Karpas-422 (cell line): ENCODE measurements around the gene FAAP100. TPM values are rescaled to one million over a fixed set of nuclear protein-coding genes. Genes with fewer than 3 reads are reported as not detected.

Experiments
- DNase-seq: peaks from one replicate; pipeline ENCODE4 v3.0.0-alpha.2; 2015
- H2AFZ ChIP-seq: fragments of 200-600 bp; sonication (generic); 2 replicates; pipeline ENCODE4 v1.6.1; 2014; ENCODE audit warnings: antibody characterized with exemption, low read length, mixed read lengths
- H3K27ac ChIP-seq: fragments of 200-600 bp; sonication (generic); 2 replicates; pipeline ENCODE4 v1.5.1; 2014; ENCODE audit warnings: mild to moderate bottlenecking, low read length, moderate library complexity
- H3K27me3 ChIP-seq: fragments of 200-600 bp; sonication (generic); 2 replicates; pipeline ENCODE4 v1.6.1; 2014; ENCODE audit warnings: low read length, mixed read lengths
- H3K36me3 ChIP-seq: fragments of 200-600 bp; sonication (generic); 2 replicates; pipeline ENCODE4 v1.6.1; 2014; ENCODE audit warnings: low read length, mixed read lengths; ENCODE audit not compliant: insufficient read depth
- H3K4me1 ChIP-seq: fragments of 200-600 bp; sonication (generic); 2 replicates; pipeline ENCODE4 v1.6.1; 2014; ENCODE audit warnings: mild to moderate bottlenecking, low read length, mixed read lengths
- H3K4me2 ChIP-seq: fragments of 200-600 bp; sonication (generic); 2 replicates; pipeline ENCODE4 v1.6.1; 2014; ENCODE audit warnings: low read length, low read depth, mild to moderate bottlenecking; ENCODE audit not compliant: poor library complexity, severe bottlenecking
- H3K4me3 ChIP-seq: fragments of 200-600 bp; sonication (generic); 2 replicates; pipeline ENCODE4 v1.5.1; 2014; ENCODE audit warnings: mild to moderate bottlenecking, antibody characterized with exemption, low read length, mixed read lengths
- H3K79me2 ChIP-seq: fragments of 200-600 bp; sonication (generic); 2 replicates; pipeline ENCODE4 v1.6.1; 2014; ENCODE audit warnings: mild to moderate bottlenecking, low read length, mixed read lengths
- H3K9ac ChIP-seq: fragments of 200-600 bp; sonication (generic); 2 replicates; pipeline ENCODE4 v1.6.0; 2014; ENCODE audit warnings: low read length
- H3K9me2 ChIP-seq: fragments of 200-600 bp; sonication (generic), shearing (Covaris generic); replicated peaks from 2 replicates; pipeline ENCODE4 v1.6.0; 2014; ENCODE audit warnings: mild to moderate bottlenecking, low read length, moderate library complexity; ENCODE audit not compliant: insufficient read depth
- H3K9me3 ChIP-seq: fragments of 300-700, 200-600 bp; sonication (generic); 2 replicates; pipeline ENCODE4 v1.6.1; 2014; ENCODE audit warnings: low read length, mixed read lengths
- H4K20me1 ChIP-seq: fragments of 200-600 bp; sonication (generic); 2 replicates; pipeline ENCODE4 v1.6.1; 2014; ENCODE audit warnings: mild to moderate bottlenecking, antibody characterized with exemption, low read length, low read depth; ENCODE audit not compliant: insufficient read depth
- total RNA-seq: library from RNA; depleted of rRNA; stranded (reverse); fragments of >200 nt; shearing (Covaris generic); gene quantifications from 2 replicates; pipeline ENCODE4 v1.2.3, GENCODE V29; 2014; ENCODE audit warnings: low replicate concordance

FAAP100 gene
- total RNA-seq, 1 experiment from 2014 or later, result 14.8 TPM

GRCh38 chr17:81494626-81495377, 57.4 kb downstream of the FAAP100 start:
- Histone ChIP-seq H2AFZ (0 out of 2 replicates have a peak overlapping the region, but pooled peaks have one; percentile 72), H3K36me3 (no peaks in the 10 kb centered on the region), H3K9me2 (no peaks in the 10 kb centered on the region), H3K9me3 (no peaks in the 10 kb centered on the region), H3K4me2 (peak overlapping the region; percentile 43), H3K27ac (no peak overlapping the region), H3K4me3 (peak overlapping the region; percentile 10; the same call in 1 of the 2 replicates), H3K9ac (0 out of 2 replicates have a peak overlapping the region, but pooled peaks have one; percentile 29), H3K79me2 (no peaks in the 10 kb centered on the region), H4K20me1 (no peaks in the 10 kb centered on the region), H3K4me1 (peaks cover 5% of the 10 kb centered on the region), H3K27me3 (no peaks in the 10 kb centered on the region)
- DNase-seq, result peak; percentile 73

DNA sequence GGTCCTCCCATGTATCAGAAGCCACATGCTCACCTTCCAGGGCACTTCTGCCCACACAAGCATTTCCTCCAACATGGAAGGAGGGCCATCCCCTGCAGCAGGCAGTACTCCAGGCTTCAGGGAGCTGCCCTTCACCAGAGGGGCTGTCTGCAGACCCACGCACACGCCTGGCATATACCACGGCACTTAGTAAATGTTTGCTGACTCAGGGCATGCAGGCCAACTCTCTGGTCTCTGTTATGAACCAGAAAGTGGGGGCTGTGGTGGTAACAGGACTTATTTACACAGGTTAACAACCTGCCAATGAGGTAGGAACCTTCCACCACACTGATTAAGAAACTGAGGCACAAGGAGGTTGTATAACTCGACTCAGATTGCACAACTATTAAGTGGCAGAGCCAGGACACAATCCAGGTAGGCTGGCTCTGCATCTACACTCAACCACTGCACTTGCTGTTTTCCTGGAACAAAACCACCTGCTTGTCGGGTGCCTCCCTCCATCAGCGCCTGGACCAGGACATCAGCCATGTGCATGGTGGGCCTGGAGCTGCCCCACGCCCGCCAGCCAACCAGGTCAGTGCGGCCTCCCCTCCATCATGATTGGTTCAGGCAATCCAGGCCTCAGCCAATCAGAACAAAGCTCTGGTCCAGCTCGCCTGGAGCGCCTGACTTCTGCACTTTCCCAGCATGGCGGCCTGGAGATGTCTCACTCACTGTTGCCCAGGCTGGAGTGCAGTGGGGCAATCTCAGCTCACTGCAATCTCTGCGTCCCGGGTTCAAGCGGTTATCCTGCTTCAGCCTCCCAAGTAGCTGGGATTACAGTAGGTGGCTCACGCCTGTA, 58.7 kb downstream of the FAAP100 start:
- Histone ChIP-seq H3K79me2 (no peaks in the 10 kb centered on the region), H3K4me1 (peaks cover 5% of the 10 kb centered on the region), H3K9me2 (no peaks in the 10 kb centered on the region), H3K9ac (no peak overlapping the region), H3K27me3 (no peaks in the 10 kb centered on the region), H3K27ac (no peak overlapping the region), H3K36me3 (no peaks in the 10 kb centered on the region), H3K4me2 (no peak overlapping the region), H3K9me3 (no peaks in the 10 kb centered on the region), H4K20me1 (no peaks in the 10 kb centered on the region), H2AFZ (no peak overlapping the region), H3K4me3 (no peak overlapping the region)
- DNase-seq, result no peak

GRCh38 chr17:81492706-81493105, 59.4 kb downstream of the FAAP100 start:
- no peak overlapping the region for H3K9ac ChIP-seq
- H2AFZ ChIP-seq, result no peak overlapping the region
- H3K9me2 ChIP-seq, result no peaks in the 10 kb centered on the region
- no peak overlapping the region for H3K4me2 ChIP-seq
- H3K4me3 ChIP-seq, result no peak overlapping the region
- no peaks in the 10 kb centered on the region for H3K36me3 ChIP-seq
- H4K20me1 ChIP-seq, result no peaks in the 10 kb centered on the region
- H3K79me2 ChIP-seq, result no peaks in the 10 kb centered on the region
- H3K27me3 ChIP-seq, result no peaks in the 10 kb centered on the region
- no peak overlapping the region for H3K27ac ChIP-seq
- H3K9me3 ChIP-seq, result no peaks in the 10 kb centered on the region
- peaks cover 5% of the 10 kb centered on the region for H3K4me1 ChIP-seq
- DNase-seq, result no peak

DNA sequence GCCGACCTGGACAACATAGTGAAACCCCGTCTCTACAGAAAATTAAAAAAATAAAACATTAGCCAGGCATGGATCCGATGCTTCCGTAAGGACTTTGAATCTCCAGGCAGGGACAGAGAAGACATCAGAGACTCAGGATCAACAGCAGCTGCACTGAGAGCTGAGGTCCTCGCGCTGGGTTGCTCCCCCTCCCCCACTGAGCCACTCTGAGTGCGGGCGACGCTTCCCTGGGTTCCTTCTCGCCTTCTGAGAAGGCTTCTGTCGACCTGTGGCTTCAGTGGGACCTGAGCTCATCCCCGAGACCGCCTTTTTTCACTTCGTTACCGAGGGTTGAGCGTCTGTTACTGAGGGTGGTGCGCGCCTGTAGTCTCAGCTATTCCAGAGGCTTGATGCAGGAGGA, 60.0 kb downstream of the FAAP100 start:
- Histone ChIP-seq H3K27ac (no peak overlapping the region), H3K4me1 (peaks cover 5% of the 10 kb centered on the region), H3K9ac (no peak overlapping the region), H2AFZ (no peak overlapping the region), H3K36me3 (no peaks in the 10 kb centered on the region), H3K4me2 (no peak overlapping the region), H3K9me3 (no peaks in the 10 kb centered on the region), H3K79me2 (no peaks in the 10 kb centered on the region), H3K9me2 (no peaks in the 10 kb centered on the region), H3K4me3 (no peak overlapping the region), H4K20me1 (no peaks in the 10 kb centered on the region), H3K27me3 (no peaks in the 10 kb centered on the region)
- DNase-seq, result no peak

- no peak overlapping the region for H3K9ac ChIP-seq
- no peak overlapping the region for H3K4me3 ChIP-seq
- no peak overlapping the region for H3K4me2 ChIP-seq
- H4K20me1 ChIP-seq, result no peaks in the 10 kb centered on the region
- H3K27ac ChIP-seq, result no peak overlapping the region
- no peaks in the 10 kb centered on the region for H3K79me2 ChIP-seq
- H3K9me2 ChIP-seq, result no peaks in the 10 kb centered on the region
- no peak overlapping the region for H2AFZ ChIP-seq
- no peak for DNase-seq
- H3K36me3 ChIP-seq, result no peaks in the 10 kb centered on the region
- no peaks in the 10 kb centered on the region for H3K27me3 ChIP-seq
- H3K4me1 ChIP-seq, result peaks cover 5% of the 10 kb centered on the region
- H3K9me3 ChIP-seq, result no peaks in the 10 kb centered on the region
Measured at GRCh38 chr17:81491761-81492160, 60.4 kb downstream of the FAAP100 start.

- DNase-seq, result no peak
- H3K4me2 ChIP-seq, result no peak overlapping the region
- no peak overlapping the region for H2AFZ ChIP-seq
Measured at GRCh38 chr17:81491181-81491581, 61.0 kb downstream of the FAAP100 start.

DNA sequence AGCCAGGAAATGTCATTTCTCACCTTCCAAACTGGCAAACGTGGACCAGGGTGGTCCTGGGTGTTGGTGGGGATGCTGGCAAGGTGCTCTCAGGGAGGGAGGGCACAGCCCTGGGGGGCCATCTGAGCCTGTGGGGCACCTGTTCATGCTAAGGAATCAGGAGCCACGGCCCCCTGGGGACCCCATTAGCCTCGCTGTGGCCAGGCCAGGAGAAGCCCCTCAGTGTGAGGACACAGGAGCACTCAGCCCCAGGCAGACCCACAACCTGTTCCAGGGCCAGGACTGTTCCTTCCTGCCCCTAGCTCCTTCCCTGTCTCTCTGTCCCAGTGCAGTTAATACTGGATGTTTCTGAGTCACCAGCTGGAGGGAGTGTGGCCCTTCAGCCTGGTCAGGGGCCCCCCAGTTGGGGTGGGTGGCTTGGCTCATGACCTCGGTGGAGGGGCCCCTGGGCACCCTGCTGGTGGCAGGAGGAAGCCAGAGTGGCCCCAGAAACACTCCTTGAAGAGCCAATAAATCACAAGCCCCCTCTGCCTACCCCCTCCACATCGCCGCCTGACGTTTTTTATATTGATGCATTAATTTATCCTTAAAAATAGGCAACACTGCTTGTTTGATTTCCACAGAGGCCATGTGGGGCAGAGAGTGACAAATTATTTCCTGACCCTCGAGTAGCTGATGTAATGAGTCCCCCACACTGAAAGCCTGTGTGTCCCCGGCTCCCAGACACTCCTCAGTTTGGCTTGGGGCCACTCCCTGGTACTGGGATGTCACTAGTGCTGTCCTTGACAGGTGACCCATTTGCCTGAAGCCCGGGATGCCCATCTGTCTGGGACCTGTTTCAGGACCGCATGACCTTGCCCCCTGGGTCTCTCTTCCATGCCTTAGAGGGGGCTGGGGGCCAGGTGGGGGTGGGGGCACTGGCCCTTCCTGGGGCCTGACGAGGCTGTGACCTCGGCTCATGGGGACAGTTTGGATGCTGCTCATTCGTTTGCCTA, 61.9 kb downstream of the FAAP100 start:
- Histone ChIP-seq H3K9me2 (no peaks in the 10 kb centered on the region), H3K27me3 (no peaks in the 10 kb centered on the region), H3K9ac (no peak overlapping the region), H3K79me2 (no peaks in the 10 kb centered on the region), H2AFZ (no peak overlapping the region), H3K9me3 (no peaks in the 10 kb centered on the region), H3K36me3 (no peaks in the 10 kb centered on the region), H3K4me3 (no peak overlapping the region), H3K4me2 (no peak overlapping the region), H3K4me1 (peaks cover 5% of the 10 kb centered on the region), H4K20me1 (no peaks in the 10 kb centered on the region), H3K27ac (no peak overlapping the region)
- no peak for DNase-seq

More at GRCh38 chr17:81491181-81491581, 61.0 kb downstream of the FAAP100 start:
- no peaks in the 10 kb centered on the region for H4K20me1 ChIP-seq
- H3K9me3 ChIP-seq, result no peaks in the 10 kb centered on the region
- no peak overlapping the region for H3K4me3 ChIP-seq
- no peak overlapping the region for H3K27ac ChIP-seq
- H3K27me3 ChIP-seq, result no peaks in the 10 kb centered on the region
- H3K9me2 ChIP-seq, result no peaks in the 10 kb centered on the region
- H3K79me2 ChIP-seq, result no peaks in the 10 kb centered on the region
- no peak overlapping the region for H3K9ac ChIP-seq
- no peaks in the 10 kb centered on the region for H3K36me3 ChIP-seq
- peaks cover 5% of the 10 kb centered on the region for H3K4me1 ChIP-seq
